Esophagus muscularis mucosa (tissue), 3 donors: ENCODE results near the gene MERTK.

Source experiments
- POLR2A ChIP-seq: fragments of 450-650 bp; IDR thresholded peaks from one replicate; pipeline ENCODE4 v1.6.1; 2017; ENCODE audit warnings: antibody characterized with exemption, moderate library complexity, mild to moderate bottlenecking, low read depth
- POLR2AphosphoS5 ChIP-seq, 2 donors: sonication (generic); formaldehyde crosslinking; IDR thresholded peaks; one replicate each; pipeline ENCODE4 v1.6.1; 2017; ENCODE audit warnings: antibody characterized with exemption in 2 of 2
- TF ChIP-seq, protein P1 (sequence below), 3 experiments: fragments of 200-600 bp in 2 of 3; fragments of 450-650 bp in 1 of 3; sonication (generic) in 2 of 3; IDR thresholded peaks; one replicate each; pipeline ENCODE4 v1.5.1; 2017 to 2019; ENCODE audit warnings: antibody characterized with exemption in 3 of 3, mild to moderate bottlenecking in 2 of 3, moderate library complexity in 1 of 3

DNA sequence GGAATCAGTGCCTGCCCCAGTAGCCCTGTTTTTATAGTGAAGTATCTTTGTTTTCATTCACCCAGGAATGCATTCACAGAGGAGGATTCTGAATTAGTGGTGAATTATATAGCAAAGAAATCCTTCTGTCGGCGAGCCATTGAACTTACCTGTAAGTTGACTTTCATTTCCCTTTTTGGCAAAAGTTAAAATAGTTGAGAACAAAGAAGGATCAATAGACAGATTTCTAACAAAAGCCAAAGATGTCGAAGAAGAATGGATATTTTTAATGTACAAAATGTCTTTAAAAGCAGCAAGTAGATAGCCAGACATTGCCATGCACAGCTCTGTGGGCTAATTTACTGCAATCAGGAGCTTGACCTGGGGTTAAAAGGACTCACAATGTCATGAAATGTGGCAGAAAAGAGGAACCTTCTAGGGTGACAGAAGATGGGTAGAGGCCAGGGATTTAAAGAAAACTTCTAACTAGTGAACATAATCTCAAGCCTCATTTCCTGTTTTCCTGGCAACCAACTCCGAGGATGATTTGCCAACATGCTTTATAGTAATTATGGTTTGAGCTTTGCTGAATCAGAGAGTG lies 102.8 kb downstream of the MERTK start:
- TF ChIP-seq, protein P1, sequence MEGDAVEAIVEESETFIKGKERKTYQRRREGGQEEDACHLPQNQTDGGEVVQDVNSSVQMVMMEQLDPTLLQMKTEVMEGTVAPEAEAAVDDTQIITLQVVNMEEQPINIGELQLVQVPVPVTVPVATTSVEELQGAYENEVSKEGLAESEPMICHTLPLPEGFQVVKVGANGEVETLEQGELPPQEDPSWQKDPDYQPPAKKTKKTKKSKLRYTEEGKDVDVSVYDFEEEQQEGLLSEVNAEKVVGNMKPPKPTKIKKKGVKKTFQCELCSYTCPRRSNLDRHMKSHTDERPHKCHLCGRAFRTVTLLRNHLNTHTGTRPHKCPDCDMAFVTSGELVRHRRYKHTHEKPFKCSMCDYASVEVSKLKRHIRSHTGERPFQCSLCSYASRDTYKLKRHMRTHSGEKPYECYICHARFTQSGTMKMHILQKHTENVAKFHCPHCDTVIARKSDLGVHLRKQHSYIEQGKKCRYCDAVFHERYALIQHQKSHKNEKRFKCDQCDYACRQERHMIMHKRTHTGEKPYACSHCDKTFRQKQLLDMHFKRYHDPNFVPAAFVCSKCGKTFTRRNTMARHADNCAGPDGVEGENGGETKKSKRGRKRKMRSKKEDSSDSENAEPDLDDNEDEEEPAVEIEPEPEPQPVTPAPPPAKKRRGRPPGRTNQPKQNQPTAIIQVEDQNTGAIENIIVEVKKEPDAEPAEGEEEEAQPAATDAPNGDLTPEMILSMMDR (IDR thresholded peaks at IDR 0.05) = no peak
- TF ChIP-seq POLR2AphosphoS5 (IDR thresholded peaks at IDR 0.05) = no peak
- TF ChIP-seq POLR2A = no peak
